Measurements from ENCODE around the gene TOR1B. TPM values are rescaled to one million over a fixed set of nuclear protein-coding genes. Genes with fewer than 3 reads are reported as not detected.

TOR1B gene
- total RNA-seq, 1 experiment from 2014 or later, result 19.0 TPM

DNA sequence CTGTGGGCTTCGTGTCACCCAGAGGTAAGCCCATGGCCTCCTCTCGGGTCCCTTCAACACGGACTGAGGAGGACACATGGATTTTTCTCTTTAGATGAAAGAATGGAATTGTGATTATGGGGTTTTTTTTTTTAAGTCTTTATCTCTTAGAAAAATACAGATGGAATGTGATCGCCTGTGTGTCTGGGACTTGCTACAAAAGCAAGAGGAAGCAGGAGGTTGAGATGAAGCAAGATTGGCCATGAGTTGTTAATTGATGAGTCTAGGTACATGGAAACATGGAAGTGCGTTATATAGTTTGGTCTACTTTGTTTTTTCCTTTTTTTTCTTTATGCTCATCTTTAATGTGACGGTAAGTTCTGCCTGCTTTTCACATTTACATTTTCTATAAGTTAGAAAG, 46.9 kb downstream of the TOR1B start:
- POLR2A ChIA-PET, result no interaction called here
- BruUV-seq (replicated peaks), result no TSS peak
- CTCF ChIA-PET, result no interaction called here

DNA sequence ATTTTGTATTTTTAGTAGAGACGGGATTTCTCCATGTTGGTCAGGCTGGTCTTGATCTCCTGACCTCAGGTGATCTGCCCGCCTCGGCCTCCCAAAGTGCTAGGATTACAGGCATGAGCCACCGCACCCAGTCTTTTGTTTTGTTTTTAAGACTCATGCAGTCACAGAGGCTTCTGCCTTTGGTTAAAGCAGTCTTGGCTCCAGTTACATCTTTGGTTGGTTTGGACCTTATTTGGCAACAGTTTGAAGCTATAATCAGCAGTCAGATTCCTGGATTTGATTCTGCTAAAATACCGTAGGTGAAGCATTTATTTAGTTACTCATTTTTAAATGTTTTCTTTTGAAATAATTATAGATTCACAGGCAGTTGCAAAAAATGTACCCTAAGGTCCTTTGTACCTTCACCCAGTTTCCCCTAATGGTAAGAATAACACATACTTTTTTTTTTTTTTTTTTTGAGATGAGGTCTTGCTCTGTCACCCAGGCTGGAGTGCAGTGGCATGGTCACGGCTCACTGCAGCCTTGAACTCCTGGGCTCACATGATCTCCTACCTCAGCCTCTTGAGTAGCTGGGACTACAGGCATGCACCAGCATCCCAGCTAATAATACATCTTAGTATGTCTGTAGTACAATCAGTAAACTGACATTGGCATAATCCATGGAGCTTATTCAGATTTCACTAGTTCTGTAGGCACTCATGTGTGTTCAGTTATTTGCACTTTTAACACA, 48.0 kb downstream of the TOR1B start:
- H3K4me3 ChIP-seq (replicated peaks in 1 of 2; ENCODE audit: low read depth in 1 of 2, low read length in 2 of 2), result no peak overlapping the region
- no peaks in the 10 kb centered on the region for H3K9me2 ChIP-seq (ENCODE audit: insufficient read depth)
- no peaks in the 10 kb centered on the region for H4K20me1 ChIP-seq (ENCODE audit: insufficient read depth)
- no peak overlapping the region for H3K9ac ChIP-seq (ENCODE audit: low read length)
- H3K4me1 ChIP-seq (ENCODE audit: control insufficient read depth in 1 of 2, insufficient read depth in 2 of 2, low read length in 2 of 2), result no peaks in the 10 kb centered on the region
- no peak overlapping the region for H2AFZ ChIP-seq (ENCODE audit: low read depth, low read length, poor library complexity, severe bottlenecking)
- no peak overlapping the region for H3K4me2 ChIP-seq (ENCODE audit: low read length)
- H3K9me3 ChIP-seq (ENCODE audit: control insufficient read depth in 1 of 2, insufficient read depth in 1 of 2, low read depth in 1 of 2, low read length in 2 of 2), result no peaks in the 10 kb centered on the region
- H3K27me3 ChIP-seq (ENCODE audit: insufficient read depth, low read length), result no peaks in the 10 kb centered on the region
- H3K36me3 ChIP-seq (ENCODE audit: control insufficient read depth in 1 of 2, insufficient read depth in 2 of 2, low read length in 2 of 2), result peaks cover 0 to 4% of the 10 kb centered on the region in 2 experiments; a peak in 1 of 4 replicates
- H3K27ac ChIP-seq (ENCODE audit: low read depth, low read length), result no peak overlapping the region
- intact Hi-C loops (cut with micrococcal nuclease), result no loop called here
- BruUV-seq (replicated peaks), result no TSS peak
- no peak for ATAC-seq
- ChIA-PET RAD21 (ENCODE audit: low non-redundant PET in 1 of 2, low total read pairs in 2 of 2, uncharacterized antibody in 2 of 2, unreplicated experiment in 2 of 2) (interaction anchor here in 1 of 2 experiments (0.7 kb wide), 1 partner anchor 192 kb away, joined by 4 read pairs; no protein-coding TSS in a partner anchor), POLR2A (no interaction called here), CTCF (no interaction called here)
- DNase-seq (ENCODE audit: low read depth, low spot score), result no peak
- H3K79me2 ChIP-seq (ENCODE audit: insufficient read depth, low read length), result no peaks in the 10 kb centered on the region
- TF ChIP-seq EZH2 (IDR thresholded peaks at IDR 0.05), result no peak
- TF ChIP-seq SRF (IDR thresholded peaks at IDR 0.05; ENCODE audit: low read depth), result no peak
- TF ChIP-seq, protein P1, sequence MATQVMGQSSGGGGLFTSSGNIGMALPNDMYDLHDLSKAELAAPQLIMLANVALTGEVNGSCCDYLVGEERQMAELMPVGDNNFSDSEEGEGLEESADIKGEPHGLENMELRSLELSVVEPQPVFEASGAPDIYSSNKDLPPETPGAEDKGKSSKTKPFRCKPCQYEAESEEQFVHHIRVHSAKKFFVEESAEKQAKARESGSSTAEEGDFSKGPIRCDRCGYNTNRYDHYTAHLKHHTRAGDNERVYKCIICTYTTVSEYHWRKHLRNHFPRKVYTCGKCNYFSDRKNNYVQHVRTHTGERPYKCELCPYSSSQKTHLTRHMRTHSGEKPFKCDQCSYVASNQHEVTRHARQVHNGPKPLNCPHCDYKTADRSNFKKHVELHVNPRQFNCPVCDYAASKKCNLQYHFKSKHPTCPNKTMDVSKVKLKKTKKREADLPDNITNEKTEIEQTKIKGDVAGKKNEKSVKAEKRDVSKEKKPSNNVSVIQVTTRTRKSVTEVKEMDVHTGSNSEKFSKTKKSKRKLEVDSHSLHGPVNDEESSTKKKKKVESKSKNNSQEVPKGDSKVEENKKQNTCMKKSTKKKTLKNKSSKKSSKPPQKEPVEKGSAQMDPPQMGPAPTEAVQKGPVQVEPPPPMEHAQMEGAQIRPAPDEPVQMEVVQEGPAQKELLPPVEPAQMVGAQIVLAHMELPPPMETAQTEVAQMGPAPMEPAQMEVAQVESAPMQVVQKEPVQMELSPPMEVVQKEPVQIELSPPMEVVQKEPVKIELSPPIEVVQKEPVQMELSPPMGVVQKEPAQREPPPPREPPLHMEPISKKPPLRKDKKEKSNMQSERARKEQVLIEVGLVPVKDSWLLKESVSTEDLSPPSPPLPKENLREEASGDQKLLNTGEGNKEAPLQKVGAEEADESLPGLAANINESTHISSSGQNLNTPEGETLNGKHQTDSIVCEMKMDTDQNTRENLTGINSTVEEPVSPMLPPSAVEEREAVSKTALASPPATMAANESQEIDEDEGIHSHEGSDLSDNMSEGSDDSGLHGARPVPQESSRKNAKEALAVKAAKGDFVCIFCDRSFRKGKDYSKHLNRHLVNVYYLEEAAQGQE (IDR thresholded peaks at IDR 0.05; ENCODE audit: low read depth), result no peak
- TF ChIP-seq, protein P2, sequence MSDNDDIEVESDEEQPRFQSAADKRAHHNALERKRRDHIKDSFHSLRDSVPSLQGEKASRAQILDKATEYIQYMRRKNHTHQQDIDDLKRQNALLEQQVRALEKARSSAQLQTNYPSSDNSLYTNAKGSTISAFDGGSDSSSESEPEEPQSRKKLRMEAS (IDR thresholded peaks at IDR 0.05), result no peak
- no peak for TF ChIP-seq ZFX (IDR thresholded peaks at IDR 0.05)
- TF ChIP-seq ZNF274 (IDR thresholded peaks at IDR 0.05; ENCODE audit: low read depth, low read length), result no peak
- no peak for TF ChIP-seq YY1 (IDR thresholded peaks at IDR 0.05; ENCODE audit: extremely low read depth, insufficient replicate concordance, low read depth, low read length)
- no peak for TF ChIP-seq TCF7L2 (IDR thresholded peaks at IDR 0.05; ENCODE audit: borderline replicate concordance, extremely low read depth, insufficient read depth, insufficient read length)
- no peak for TF ChIP-seq CBX3 (IDR thresholded peaks at IDR 0.05; ENCODE audit: low read depth)
- TF ChIP-seq SIN3A (IDR thresholded peaks at IDR 0.05; ENCODE audit: low read depth), result no peak
- TF ChIP-seq POLR2A (IDR thresholded peaks at IDR 0.05; ENCODE audit: borderline replicate concordance, extremely low read depth, insufficient read depth, insufficient read length), result no peak
- TF ChIP-seq ELF1 (IDR thresholded peaks at IDR 0.05; ENCODE audit: borderline replicate concordance, low read depth), result no peak
- TF ChIP-seq JUND (IDR thresholded peaks at IDR 0.05), result no peak

More for the DNA sequence above, 46.9 kb downstream of the TOR1B start:
- Histone ChIP-seq H4K20me1 (ENCODE audit: insufficient read depth) (no peaks in the 10 kb centered on the region), H3K9me2 (ENCODE audit: insufficient read depth) (no peaks in the 10 kb centered on the region), H3K36me3 (ENCODE audit: control insufficient read depth in 1 of 2, insufficient read depth in 2 of 2, low read length in 2 of 2) (peaks cover 0 to 4% of the 10 kb centered on the region in 2 experiments; a peak in 1 of 4 replicates), H3K9ac (ENCODE audit: low read length) (no peak overlapping the region), H3K79me2 (ENCODE audit: insufficient read depth, low read length) (no peaks in the 10 kb centered on the region), H3K27me3 (ENCODE audit: insufficient read depth, low read length) (no peaks in the 10 kb centered on the region), H3K4me1 (ENCODE audit: control insufficient read depth in 1 of 2, insufficient read depth in 2 of 2, low read length in 2 of 2) (no peaks in the 10 kb centered on the region), H3K9me3 (ENCODE audit: control insufficient read depth in 1 of 2, insufficient read depth in 1 of 2, low read depth in 1 of 2, low read length in 2 of 2) (no peaks in the 10 kb centered on the region), H2AFZ (ENCODE audit: low read depth, low read length, poor library complexity, severe bottlenecking) (no peak overlapping the region), H3K4me3 (replicated peaks in 1 of 2; ENCODE audit: low read depth in 1 of 2, low read length in 2 of 2) (no peak overlapping the region), H3K27ac (ENCODE audit: low read depth, low read length) (no peak overlapping the region), H3K4me2 (ENCODE audit: low read length) (no peak overlapping the region)
- DNase-seq (ENCODE audit: low read depth, low spot score) (no peak), ATAC-seq (no peak)
- TF ChIP-seq SIN3A (IDR thresholded peaks at IDR 0.05; ENCODE audit: low read depth), result no peak
- TF ChIP-seq, protein P2 (IDR thresholded peaks at IDR 0.05), result no peak
- intact Hi-C loops (cut with micrococcal nuclease), result no loop called here
- RAD21 ChIA-PET (ENCODE audit: low non-redundant PET in 1 of 2, low total read pairs in 2 of 2, uncharacterized antibody in 2 of 2, unreplicated experiment in 2 of 2), result no interaction called here
